ENCODE results near the gene GMPPA.

The GMPPA gene

DNA sequence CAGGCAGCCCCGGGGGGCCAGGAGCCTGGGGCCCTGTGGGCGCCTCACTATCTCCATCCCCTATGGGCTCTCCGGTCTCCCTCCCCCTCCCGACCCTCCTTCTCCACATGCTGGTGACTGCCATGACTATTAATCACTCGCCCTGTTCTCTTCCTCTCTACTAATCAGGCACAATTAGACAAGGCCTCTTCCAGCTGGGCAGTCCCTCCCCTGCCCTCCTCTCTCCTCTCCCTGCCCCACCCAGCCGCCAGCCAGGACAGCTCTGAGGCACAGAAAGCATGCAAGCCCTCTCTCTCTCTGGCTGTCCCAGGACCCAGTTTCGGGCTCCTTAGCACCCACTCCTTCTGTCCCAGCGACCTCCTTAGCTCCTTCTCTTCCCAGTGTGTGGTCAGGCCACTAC is 21.4 kb downstream of the GMPPA start:
- DNase-seq: no peak

DNA sequence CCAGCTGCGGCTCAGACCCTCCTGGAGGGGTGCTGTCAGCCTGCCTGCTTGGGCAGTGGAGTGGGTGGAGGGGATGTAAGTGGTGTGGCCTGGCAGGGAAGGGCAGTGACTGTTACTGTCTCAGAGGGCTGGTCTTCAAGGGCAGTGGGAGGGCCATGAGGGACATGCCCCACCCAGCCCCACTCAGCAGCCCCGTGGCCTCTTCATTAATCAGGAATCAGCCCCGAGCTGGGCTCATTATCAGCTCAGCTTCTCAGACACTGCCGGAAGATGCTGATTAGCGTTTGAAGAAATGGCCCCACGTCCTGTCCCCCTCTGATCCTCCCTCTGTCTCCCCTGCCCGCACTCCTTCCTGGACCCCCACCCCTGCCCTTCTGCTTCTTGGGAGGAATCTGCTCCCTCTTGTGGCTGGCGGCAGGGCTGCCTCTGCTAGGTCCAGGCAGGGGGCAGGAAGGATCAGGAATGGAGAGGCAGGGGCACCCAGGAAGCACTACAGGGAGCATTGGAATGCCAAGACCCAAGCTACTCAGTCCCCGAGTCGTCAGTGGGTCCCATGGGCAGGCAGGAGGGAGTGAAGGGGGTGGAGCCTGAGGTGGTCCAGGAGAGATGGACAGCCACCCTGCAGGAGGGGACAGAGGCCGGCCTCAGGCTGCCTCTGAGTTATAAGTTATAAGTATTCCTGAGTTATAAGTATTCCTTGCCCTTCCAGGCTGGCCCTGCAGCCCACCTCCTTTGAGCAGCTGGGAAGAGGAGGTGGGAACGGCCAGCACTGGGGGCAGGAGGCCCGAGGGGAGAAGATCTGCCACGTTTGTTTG is 22.6 kb downstream of the GMPPA start:
- DNase-seq: no peak

DNA sequence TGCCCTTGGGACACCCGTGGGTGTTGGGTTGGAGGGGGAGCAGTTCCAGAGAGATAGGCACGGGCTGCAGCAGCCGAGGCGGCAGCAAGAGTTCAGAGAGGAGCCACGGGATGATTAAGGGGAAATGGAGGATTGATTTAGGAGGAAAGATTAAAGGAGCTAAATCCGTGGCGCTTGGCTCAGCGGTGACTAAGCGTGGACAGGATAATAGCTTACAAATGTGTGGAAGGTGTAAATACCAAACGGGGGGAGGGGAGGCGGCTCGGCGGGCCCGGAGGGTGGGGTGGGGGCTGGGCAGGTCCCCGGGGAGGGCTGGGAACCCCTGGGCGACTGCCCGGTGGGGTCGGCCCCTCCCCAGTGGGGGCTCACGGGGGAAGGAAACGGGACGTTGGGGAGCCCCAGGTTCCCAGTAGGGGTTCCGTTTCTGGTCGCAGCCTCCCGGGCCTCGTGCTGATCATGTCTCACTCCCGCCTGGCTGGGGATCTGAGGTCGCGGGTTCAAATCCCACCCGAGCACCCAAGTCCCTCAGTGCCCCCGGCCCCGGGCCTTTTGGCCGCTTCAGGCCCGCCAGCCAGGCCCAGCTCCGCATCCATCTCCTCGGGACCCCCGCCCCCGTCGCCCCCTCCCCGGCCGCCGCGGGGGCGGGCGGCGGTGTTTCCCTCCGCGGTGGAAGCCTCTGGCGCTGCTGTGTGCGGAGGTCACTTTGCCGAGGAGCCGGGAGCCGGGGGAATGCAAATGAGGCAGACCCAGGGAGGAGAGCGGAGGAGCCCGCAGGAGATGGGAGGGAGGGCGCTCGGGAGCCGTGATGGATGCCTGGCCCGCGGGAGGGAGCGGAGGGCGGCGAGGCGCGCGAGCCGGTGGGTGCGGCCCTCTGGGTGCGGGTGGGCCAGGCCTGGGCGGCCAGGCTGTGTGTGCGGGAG is 23.7 kb downstream of the GMPPA start:
- peak; percentile 62 for DNase-seq

DNA sequence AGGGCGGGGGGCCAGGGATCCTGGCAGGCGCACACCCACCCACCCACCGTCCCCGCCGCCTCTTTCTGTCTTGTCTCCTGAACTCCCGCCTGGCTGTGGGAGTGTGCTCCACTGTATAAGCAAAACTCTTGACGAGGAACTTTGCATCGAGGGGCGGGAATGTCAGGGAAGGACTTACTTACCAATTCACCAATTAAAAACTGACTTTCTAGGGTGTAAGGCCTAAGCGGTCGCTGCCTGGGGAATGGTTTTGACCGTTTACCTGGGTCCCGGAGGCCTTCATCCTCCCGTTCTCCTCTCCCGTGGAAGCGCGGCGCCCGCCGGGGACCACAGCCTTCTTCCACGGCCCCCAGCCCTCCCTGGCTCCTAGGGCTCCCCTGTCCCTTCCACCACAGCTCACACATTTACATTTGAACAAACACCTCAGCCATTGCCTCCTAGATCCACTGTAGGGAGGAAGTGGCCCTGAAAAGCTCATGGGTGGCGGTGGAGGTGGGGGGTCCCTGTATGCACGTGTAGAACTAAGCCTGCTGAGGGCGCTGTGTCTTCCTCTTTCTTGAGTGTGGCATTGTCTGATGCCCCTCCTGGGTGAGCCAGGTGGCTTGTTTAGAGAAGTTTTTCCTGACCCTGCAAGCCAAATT is 24.5 kb downstream of the GMPPA start:
- no peak for DNase-seq

DNA sequence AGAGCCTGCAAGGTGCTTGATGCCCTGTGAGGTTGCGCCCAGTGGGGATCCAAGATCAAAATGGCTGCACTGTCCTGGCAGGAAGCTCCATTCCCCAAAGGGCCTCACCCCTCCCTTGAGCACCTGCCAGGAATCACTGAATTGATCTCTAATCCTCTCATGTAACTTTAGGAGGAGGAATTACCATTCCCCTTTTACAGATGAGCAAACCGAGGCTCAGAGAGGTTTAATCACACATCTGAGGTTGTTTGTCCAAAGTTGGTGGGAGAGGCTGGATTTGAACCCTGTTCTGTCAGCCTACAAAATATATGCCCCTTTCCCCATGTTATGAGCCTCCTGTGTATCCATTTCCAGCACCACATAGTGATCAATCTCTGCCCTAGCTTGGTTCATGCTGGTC is 26.1 kb downstream of the GMPPA start:
- no peak for DNase-seq

DNA sequence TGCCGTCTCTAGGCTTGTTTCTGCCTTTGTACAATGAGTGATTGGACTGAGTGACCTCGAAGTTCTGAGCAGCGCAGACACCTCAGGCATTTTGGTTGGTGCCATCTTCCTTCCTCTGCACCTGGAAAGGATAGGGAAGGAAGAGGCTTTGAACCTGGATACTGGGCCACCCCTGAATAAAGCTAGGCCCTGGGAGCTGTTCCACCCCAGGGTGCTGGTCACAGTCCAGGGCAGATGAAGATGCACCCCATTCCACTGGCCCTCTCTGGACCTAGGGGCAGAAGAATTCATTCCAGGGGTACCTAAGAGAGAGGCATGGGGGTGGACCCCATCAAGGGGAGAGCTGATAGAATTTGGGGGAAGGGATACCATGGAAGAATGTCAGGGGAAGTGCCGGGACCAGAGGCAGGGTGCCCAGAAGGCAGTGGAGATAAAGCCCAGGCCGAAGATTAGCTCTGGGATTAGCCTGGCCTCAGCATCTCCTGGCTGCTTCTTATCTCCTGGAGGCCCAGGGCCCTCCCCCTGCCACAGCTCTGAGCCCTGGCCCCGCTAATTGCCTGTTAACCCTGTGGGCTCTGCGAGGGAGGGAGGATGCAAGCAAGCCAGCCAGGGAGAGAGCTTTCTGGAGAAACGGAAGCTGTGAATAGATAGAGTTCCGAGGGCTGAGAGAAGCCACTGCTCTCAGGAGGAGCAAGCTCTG is 27.0 kb downstream of the GMPPA start:
- no peak for DNase-seq

DNA sequence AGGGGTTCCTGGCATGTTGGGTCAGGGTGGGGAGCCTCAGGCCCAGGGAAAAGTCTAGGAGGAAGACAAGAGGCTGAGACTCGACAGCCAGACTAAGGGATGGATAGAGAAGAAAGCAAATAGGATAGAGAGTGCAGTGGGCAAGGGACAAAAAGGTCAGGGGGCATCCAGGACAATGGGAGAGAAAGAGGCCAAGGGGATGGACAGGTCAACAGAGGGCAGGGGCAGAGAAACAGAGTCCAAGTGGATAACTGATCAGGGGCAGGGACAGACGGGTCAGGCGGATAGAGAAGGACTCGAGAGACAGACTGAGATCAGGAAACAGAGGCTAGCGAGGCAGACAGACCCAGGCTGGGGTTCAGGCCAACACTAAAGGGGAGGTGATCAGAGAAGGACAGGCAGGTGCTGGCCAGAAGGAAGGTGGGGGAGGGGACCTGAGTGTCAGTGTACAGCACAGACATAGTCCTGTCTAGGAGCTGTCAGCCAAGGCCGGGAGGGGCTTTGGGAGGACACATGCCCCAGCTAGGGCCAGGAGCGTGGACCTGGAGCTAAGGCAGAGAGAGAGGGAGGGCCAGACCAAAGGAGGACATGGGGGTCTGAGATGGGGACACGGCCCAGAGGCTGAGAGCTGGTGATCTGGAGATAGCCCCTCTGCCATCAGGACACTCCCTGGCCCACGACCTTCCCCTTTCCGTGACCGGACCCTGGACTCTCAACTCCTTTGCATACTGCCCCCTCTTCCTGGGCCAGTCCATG is 27.8 kb downstream of the GMPPA start:
- no peak for DNase-seq

DNA sequence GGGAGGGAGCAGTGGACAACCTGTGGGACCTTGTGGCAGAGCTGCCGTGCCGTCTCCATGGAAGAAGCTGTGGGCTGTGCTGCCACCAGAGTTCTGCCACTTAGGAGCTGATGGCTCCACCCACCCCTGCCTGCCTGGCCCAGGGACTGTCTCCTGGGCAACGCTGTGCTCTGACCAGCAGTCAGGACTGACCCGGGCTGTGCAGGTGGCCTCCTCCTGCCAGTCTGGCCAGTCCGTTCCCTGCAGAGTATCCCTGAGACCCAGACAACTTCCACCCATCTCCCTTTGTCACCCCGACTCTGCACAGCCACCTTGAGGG is 28.3 kb downstream of the GMPPA start:
- DNase-seq: no peak

DNA sequence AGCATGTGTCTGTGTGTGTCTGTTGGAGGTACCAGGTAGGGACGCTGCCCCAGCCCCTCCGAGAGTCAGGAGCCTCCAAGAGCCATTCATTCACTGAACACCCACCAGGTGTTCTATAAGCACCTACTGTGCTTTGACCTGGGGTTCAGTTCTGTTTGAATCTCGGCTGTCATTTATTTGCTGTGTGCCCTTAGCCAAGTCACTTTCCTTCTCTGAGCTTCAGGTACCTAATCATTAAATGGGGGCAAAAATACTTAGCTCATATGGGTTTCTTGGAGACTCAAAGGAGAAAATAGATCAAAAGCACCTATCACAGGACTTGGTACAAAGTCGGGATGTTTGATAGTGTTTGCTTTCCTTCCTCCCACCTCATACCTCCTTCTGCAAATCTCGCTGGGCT is 28.8 kb downstream of the GMPPA start:
- no peak for DNase-seq

DNA sequence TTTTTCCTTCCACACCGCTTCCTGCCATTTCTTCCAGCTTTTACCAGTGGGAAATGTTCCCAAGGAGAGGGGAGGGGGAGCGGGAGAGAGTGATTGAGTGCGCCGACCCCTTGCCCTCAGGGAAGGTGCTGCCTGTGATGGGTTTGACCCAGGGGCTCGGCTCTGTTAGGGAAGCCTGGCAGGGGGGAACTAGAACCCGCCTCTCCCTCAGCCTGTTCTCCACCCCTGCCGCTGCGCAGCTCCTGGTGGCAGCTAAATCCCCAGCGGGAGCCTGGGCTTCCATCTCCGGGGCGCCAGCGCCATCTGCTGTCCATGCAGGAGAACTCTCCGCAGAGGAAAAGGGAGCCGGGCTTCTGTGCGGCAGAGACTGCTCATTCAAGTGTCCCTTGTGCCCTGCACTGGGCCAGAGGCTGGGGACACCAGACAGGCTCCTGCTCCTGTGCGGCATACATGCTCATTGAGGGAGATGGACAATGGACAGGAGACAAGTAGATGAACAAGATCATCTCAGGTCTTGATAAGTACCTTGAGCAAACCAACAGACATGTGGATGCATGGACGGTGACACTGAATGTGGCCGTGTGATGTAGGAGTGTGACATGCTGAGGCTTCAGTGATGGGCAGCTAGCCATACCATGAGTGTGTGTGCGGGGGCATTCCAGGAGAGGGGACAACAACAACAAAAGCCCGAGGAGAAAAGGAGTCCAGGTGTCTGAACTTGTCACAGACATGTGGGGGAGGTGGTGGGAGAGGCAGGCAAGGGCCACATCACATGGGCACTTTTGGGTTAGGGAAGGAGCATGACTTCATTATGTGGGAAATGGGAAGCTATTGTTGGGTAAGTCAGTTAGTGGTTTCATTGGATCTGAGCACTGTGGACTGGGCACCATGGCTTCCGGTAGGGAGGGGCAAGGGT is 31.6 kb downstream of the GMPPA start:
- DNase-seq: peak; percentile 78

DNA sequence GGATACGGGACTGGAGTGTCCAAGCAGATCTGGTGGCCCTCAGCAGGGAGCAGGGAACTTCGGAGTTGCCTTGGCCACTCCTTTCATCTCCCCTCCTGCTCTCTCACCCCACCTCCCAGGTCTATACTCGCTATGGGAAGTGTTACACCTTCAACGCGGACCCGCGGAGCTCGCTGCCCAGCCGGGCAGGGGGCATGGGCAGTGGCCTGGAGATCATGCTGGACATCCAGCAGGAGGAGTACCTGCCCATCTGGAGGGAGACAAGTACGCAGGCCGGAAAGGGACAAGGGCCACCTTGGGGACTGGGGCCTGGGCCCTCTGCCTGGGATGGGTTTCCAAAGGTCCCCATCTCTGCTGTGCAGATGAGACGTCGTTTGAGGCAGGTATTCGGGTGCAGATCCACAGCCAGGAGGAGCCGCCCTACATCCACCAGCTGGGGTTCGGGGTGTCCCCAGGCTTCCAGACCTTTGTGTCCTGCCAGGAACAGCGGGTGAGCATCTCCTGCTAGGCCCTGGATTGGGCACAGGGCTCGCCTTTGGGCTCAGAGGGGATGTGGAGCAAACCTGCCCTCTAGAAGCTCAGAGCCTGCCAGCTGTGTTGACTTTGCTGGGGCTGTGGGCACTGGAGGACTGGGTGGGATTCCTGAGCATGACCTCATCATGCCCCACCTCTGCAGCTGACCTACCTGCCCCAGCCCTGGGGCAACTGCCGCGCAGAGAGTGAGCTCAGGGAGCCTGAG is 33.1 kb downstream of the GMPPA start:
- DNase-seq: no peak

DNA sequence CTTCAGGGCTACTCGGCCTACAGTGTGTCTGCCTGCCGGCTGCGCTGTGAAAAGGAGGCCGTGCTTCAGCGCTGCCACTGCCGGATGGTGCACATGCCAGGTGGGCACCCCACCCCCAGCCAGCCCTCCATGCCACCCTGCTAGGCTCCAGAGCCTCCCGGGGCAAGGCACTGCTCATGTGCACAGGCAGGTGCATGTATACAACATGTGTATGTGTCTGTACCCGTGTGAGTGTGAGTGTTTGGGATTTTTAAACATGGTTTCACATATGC is 33.6 kb downstream of the GMPPA start:
- DNase-seq: no peak

DNA sequence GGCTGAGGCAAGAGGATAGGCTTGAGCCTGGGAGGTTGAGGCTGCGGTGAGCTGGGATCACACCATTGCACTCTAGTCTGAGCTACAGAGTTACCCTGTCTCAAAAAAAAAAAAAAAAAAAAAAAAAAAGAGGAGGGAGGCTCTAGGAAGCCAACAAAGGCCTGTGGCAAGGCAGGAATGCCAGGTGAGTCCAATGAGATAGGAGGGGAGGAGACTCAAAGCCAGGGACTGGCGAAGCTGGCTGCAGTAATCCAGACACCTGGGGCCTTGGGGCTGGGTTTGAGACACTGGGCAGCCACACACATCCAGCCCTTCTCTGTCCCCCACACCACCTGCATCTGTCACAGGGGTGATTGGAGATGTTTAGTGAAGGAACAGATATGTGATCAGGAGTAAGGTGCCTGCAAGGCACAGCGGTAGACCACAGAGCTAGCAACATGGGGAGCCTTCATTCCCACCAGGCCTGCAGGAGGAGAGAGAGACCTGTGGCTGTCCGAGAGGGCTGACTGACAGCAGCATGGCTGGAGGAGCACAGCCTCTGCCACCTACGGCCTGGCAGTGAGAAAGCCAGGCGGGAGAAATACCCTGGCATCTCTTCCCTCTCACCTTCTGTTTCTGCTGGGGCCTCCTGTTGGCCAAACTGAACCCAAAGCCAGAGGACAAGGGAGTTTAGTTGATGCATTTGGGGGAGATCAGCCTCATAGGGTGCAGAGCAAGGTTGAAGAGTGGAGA is 35.4 kb downstream of the GMPPA start:
- no peak for DNase-seq

DNA sequence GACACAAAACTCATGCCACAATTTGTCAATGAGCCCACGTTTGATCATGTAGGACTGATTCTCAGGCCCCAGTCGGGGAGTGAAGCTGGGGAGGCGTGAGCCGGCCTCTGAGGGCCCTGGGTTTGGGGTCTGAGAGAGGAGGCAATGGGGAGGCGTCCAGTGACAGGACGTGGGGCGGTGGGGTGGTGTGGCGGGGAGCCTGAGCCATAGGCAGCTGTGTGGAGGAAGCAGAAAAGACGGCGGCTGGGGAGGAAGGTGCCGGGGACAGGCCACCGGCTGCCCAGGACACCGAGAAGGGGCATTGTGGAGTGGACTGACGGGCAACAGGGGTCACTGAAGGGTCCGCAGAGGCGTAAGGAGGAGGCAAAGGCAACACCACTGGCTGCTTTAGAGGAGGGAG is 37.7 kb downstream of the GMPPA start:
- no peak for DNase-seq

DNA sequence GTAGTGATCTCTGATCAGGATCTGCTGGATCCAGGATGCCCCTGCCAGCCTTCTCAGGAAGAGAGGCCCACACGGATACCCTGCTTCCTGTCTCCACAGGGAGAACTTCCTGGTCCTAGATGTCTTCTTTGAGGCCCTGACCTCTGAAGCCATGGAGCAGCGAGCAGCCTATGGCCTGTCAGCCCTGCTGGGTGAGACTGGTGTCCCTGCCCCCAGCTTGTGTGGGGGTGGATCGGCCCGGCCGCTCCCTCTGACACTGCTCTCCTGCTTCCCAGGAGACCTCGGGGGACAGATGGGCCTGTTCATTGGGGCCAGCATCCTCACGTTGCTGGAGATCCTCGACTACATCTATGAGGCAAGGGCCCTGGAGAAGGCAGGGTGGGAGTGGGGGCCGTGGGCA is 38.3 kb downstream of the GMPPA start:
- no peak for DNase-seq

DNA sequence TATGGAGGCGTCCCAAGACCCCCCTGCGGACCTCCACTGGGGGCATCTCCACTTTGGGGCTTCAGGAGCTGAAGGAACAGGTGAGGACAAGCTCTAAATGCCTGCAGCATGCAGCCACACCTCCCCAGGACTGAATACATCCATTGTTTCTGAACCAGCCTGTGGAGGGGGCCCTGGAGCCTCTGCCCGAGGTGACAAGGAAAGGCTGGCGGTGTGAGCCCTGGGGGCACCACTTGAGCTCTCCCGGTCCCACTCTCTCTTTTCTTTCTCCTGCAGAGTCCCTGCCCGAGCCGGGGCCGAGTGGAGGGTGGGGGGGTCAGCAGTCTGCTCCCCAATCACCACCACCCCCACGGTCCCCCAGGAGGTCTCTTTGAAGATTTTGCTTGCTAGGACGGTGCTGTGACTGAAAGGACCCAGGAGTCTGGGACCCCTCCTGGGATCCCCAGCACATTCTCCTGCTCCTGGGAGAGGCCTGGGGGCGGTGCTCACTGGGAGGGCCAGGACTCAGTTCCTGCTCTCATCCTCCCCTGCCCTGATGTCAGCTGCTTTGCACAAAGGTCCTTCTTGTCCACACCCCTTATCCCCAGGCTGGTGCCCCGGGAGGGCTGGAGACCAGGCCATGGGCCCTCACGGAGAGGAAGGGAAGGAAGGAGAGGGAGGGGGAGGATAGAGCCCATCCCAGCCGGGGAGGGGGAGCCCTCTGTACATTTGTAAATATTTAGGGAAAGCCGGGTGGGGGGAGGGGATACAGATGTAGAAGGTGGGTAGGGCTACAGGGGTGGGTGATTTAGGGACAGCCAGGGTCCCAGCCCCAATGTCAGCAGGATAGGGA is 39.2 kb downstream of the GMPPA start:
- no peak for DNase-seq

DNA sequence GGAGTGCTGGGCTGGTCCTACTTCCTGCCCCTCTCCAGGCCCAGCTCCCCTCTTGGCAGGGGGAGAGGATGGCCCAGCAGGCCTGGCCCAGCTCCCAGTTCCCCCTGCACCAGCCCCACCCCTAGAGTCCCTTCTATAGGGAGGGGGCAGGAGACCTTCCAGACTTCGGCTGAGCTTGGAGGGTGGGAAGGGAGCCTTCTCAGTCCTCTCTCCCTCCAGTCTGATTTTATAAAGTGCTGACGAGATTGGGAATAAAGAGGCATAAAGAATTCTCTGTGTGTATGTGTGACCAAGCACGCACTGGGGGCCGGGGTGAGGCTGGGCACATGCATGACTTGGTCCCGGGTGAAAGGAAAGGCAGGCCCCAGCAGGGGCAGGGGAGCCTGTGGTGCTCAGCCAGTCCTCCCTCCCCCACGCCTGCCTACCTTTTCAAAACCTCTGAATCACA is 39.8 kb downstream of the GMPPA start:
- DNase-seq: peak; percentile 39

DNA sequence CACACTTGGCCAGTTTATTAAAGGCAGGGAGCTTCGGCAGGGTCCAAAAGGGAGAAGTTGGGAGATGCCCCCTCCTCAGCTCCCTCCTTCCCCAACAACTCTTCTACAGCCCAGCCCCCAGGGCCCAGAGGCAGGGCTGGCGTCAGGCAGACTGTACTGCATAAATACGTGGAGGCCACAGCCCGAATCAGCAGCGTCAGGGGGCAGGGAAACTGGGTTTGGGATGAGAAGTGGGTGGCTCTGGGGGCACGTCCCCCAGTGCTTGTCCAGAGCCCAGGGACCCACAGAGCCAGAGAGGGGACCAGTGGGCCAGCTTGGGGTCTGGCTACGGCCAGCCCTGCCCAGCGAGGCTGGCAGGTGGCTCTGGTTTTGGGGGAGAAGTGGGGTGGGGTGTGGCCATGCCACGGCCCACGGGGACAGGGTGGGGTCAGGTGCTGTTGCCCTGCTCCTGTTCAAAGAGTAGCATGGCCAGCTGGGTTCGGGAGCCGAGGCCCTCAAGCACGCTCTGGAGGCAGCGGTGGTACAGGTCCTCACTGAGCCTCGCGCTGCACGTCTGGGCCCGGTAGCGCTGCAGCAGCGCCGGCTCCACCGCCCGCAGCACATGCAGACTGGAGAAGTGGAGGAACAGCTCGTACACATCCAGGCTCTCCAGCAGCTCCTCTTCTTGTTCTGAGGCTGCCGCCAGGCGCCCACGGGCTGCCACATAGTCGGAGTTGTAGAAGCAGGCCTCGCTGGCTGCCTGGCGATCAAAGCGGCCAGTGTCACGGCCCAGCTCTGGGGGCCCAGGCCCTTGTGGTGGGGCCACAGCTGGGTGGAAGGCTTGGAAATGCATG is 40.5 kb downstream of the GMPPA start:
- no peak for DNase-seq
